Left lobe of liver (tissue), 2 donors: ENCODE measurements around the gene RGS7. TPM values are rescaled to one million over a fixed set of nuclear protein-coding genes. Genes with fewer than 3 reads are reported as not detected.
"Not testable (repeated sequence)": the region's sequence is repeated elsewhere in the genome, so short reads cannot be mapped to it uniquely, and the experiment has no call there.

Source experiments
- ATAC-seq: fragments of 200-7000 bp; cut with Tn5 transposase; one replicate; pipeline ENCODE4 v1.9.1; 2020; ENCODE audit warnings: mild to moderate bottlenecking, moderate library complexity
- DNase-seq: peaks from one replicate; pipeline ENCODE4 v3.0.0-alpha.2; 2020; ENCODE audit warnings: low spot score
- total RNA-seq: library from RNA; stranded (reverse); gene quantifications from one replicate; pipeline ENCODE4 v1.2.1, GENCODE V29; 2021
- donor health status: DM: no; HTN: no; CAD: no; lungs with moderate emphysema.
- donor health status: DM: no; HTN: yes; CAD: no.

The RGS7 gene
- total RNA-seq, 1 donor from 2014 or later, result 0.18 TPM

DNA sequence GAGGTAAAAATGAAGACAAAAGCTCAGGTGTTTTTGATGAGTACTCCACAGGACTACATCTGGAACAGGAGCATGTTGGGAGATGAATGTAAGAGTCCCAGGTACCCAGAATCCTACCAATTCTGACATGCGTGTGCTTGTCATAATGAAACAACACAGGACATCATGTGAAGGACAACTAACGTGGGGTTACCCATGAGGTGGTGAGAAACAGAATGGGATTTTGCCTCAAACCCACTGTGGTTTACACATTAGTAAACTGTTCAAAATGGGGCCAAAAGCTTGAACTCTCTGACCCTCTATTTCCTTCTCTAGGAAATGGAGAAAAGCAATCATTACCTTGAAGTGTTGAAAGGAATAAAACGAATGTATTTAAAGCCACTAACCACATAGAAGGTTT, 266.2 kb downstream of the RGS7 start:
- DNase-seq (no peak), ATAC-seq (no peak)

DNA sequence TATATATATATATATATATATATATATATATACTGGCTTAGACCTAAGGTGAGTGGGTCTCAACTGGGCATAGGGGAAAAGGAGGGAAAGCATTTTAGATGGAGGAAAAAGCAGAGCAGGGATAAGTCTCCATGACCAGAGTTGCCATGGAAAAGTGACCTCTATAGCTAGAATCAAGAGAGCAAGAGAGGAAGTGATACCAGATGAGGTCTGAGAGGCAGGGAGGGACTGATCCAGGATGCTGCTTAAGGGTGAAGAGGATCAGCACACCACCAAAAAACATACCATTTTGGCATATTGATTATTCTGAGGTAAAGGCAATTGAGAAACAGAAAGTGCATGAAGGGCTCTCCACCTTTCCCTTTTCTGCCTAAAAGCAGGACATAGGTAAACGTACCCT, 267.9 kb downstream of the RGS7 start:
- ATAC-seq, result not testable (repeated sequence)

DNA sequence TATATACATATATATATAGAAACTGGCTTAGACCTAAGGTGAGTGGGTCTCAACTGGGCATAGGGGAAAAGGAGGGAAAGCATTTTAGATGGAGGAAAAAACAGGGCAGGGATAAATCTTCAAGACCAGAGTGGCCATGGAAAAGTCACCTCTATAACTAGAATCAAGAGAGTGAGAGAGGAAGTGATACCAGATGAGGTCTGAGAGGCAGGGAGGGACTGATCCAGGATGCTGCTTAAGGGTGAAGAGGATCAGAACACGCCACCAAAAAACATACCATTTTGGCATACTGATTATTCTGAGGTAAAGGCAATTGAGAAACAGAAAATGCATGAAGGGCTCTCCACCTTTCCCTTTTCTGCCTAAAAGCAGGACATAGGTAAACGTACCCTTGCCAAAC, 268.9 kb downstream of the RGS7 start:
- ATAC-seq, DNase-seq: not testable (repeated sequence)

More for the DNA sequence above, 267.9 kb downstream of the RGS7 start:
- DNase-seq, result not testable (repeated sequence)

DNA sequence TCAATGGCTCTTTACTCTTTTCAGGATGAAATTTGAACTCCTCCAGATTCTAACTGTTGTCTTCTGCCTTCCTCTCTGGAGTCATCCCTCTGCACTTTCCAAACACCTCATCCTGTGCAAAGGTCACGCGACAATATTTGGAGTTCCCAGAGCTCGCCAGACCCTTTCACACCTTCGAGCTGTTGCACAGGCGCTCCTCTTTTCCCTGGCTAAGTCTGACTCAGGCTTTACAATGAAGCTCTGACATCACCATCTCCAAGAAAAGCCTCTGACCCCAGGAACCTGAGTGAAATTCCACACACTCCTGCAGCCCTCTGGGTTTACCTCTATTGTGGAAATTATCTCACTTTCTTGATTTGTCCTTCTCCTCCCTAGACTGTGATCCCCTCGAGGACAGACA, 270.3 kb downstream of the RGS7 start:
- no peak for ATAC-seq
- no peak for DNase-seq

DNA sequence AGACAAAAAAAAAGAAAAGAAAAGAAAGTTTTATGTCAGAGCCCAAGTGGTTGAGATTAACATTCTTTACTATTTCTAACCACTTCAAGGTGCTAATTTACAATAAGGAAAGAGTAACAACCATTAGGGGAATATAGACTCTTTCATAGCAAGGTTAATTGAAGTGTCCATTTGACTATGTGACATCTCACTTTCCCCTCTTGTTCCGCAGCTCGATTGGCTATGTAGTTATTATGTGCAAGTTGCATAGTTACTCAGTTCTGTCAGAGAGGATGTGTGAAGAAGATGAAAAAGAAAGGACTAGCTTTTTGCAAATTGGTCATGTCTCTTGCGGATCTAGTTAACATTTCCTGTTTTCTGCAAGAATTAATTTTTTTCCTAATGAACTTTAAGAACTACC, 273.7 kb downstream of the RGS7 start:
- ATAC-seq, result no peak
- no peak for DNase-seq

DNA sequence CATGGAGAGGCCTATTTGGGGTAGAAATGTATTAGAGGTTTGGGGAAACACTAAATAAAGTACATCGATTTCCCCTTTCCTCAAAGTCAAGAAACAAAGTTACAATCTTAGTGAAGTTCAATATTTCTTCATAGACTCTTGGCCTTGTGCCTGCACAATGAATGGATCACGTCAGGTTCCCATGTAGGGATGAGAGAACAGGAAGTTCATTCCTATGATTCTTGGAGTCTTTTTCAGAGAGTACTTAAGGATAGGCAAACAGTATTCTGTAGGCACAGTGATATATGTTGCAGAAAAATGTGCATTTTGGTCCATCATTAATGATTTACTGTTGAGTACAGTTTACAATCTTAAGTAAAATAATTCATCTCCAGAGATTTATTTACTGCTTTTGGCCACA, 275.5 kb downstream of the RGS7 start:
- ATAC-seq (no peak), DNase-seq (no peak)

DNA sequence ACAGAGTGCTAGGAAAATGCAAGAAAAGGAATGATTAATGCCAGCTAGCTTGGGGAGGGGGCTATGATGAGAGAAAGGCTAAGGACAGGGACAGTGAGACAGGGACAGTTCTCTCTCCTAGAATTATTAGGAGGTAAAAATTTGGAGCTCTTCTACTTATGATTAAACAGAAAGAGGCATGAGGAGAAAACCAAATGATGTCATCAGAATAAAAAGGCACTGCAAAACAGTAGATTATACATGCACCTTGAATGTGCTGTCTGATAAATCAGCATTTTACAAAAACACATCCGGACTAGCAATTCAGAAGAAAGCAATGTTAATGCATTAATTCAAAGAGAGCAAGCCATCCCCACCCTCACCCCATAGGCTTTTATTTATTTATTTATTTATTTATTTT, 277.5 kb downstream of the RGS7 start:
- ATAC-seq, result no peak

DNA sequence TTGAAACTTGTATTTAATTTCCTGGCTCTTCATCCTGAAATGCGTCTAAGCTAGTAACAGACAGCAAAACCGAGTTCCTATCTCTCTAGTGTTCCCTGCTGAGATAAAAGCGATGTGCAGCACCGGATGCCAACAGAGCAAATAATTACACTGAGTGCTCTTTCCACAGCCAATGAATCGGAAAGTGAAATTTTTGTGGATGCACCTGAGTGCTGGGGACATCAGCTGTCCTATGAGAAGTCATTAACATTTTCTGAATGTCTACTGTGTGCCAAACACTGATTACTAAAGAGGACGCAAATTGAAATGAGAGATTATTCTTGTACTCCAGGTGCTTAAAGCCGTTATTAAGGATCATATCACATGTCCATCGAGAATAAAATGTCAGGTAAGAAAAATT, 278.0 kb downstream of the RGS7 start:
- DNase-seq, result no peak
- ATAC-seq, result no peak

More for the DNA sequence above, 277.5 kb downstream of the RGS7 start:
- no peak for DNase-seq

DNA sequence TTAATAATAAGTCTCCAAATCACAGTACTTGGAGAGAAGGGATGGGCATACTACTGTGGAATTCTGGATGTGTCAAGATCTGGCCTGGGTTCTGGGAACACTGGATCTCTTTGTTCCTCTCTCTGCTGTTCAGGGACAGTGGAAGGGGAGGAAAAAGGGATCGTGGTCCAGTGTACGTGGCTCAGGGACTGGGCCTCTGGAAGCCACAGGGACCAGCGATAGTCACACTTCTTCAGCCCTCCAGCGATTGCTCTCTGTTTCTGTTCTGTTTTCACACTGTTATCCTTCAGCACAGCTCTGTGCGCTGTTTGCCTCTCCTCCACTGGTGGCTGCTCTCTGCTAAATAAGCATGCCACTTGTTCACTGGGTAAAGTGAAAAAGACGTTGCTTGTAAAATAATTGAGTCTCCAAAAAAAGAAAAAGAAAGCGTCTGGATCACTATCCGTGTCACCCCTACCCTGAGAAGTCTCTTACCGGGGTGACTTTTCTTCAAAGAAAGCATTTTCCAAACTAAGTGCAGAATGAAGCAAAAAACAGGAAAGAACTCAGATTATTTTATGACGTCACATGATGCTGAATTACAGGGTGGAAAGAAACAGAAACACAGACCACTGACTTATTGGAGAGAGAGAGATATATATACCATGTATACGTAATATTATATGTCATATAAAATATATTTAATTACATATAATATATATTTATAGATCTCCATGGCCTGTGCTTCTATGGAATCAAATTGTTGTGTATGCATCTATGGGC, 279.4 kb downstream of the RGS7 start:
- ATAC-seq (no peak), DNase-seq (no peak)

DNA sequence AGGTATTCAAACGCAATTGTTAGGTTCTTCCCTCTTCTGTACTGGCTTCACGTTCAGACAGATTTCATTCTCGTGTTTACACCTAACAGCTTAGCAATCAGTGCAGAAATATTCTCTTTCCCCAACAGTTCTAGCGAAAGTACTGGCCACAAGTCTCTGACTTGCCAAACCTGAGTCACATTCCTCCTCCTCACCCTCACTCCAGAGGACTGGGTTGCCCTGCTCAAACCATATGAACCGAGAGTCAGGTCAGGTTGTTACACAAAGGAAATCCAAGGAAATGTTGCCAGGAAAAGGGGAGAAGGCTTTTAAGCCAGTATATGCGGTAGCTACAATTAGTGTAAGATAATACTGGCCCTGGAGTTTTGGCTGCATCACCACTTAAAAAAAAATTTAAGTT, 282.5 kb downstream of the RGS7 start:
- no peak for ATAC-seq
- no peak for DNase-seq

DNA sequence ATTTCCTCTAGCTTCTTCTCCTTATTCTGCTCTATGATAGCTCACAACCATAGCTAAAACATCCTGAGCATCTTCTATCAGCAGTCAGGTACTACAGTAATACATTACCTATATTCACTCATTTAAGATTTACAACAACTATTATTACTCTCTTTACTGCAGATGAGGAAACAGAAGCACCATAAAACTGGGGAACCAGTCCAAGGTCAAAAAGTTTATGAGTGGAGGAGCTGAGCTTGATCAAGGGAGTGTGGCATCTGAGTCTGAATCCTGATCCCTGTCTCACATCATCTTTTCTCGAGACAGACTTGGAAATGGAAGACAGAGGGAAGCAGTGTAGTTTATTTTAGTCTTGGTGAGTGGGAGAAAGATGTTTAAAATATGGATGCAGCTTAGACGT, 288.6 kb downstream of the RGS7 start:
- DNase-seq (no peak), ATAC-seq (no peak)

DNA sequence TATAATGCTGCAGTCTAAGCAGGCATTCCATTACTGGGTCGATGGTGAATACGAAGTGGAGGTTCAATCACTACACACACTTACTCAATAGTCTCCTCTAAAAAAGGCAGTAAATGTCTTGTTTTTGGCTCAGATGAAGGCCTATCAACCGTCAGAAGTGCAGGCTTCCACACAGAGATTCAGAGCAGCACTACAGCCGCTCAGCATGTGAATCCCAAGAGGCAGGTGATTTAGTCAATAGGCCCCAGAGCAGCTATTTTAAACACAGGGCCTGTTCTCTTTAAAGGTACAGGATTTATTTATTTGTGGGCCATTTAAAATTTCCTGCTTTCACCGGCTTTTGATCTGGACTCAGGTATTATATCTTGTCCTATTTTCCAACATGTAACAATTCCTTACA, 293.7 kb downstream of the RGS7 start:
- ATAC-seq (no peak), DNase-seq (no peak)

DNA sequence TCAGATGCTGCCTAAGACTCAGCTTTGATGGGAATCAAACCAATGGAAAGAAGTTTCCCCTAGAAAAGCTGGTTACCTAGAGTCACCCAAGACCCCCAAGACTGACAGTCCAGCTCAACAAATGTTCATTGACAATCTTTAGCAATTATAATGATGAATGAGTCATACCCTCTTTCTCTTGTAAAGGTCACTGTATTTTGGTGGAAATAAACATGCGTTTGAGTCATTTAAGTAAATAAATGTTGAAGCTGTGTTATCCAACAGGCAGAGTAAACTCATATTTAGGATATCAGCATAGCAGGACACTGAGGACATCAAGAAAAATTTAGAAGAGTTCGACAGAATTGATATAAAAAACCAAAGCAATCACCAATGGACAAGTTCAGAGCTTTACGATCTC, 295.9 kb downstream of the RGS7 start:
- ATAC-seq (no peak), DNase-seq (no peak)

DNA sequence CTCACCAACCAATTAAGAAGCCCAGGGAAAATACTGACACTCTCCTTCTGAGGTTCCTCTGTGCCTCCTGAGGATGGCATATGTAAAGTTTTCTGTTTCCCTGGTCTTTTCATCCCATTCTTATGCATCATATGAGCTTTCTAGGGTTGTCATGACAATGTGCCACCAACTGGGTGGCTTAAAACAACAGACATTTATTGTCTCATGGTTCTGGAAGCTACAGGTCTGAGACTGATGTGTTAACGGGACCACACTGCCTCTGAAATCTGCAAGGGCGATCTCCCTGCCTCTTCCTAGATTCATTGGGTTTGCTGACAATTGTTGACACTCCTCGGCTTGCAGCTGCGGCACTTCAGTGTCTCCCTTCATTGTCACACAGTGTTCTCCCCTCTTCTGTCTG, 308.4 kb downstream of the RGS7 start:
- DNase-seq (no peak), ATAC-seq (no peak)

DNA sequence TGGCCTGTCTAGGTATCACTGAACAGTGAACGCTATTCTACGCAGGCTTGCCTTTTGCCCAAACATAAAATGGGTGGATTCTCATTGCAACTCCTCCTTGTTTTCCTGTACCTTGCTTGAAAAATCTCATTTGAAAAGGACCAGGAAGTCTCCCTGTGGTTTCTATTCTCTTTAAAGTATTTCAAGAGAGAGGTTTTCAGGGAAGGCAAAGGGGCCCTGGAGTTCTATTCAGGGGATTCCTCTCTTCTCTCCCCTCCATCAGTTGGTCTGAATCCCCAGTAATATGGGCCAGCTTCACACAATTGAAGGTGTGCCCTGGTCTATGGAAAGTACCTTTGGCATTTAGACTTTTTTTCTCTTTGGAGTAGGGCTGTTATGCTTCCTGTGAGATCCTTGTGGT, 311.3 kb downstream of the RGS7 start:
- no peak for DNase-seq
- ATAC-seq, result no peak

DNA sequence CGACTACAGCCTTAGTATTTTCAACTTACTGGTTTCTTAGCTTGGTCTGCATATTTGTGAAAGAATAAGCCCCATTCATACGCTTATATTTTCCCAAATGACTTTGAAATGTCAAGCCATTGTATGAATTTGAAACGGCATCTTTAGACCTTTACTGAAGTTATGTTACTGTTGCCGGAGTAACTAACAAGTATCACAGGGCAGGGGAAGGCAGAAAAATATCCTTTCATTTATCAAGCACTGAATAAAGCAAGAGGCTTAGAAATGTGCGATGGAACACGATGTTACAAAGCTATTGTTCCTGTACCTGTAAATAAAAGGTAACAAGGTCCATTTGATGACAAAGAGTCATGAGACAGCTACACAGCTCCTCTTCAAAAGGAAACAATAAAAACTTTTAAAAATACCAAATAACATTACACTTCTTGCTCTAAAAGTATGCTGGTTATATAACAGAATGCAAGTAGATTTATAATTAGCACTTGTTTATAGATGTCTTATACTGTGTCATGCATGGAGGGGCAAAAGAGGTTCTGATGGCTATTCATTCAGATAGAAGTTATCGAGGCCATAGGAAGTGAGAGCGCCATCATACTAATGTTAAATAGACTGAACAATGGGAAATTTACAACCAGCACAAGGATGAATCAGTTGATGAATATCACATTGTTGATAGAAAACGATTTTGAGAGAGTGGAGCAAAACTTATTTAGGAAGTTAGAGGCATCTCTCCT, 322.6 kb downstream of the RGS7 start:
- DNase-seq (no peak), ATAC-seq (no peak)

DNA sequence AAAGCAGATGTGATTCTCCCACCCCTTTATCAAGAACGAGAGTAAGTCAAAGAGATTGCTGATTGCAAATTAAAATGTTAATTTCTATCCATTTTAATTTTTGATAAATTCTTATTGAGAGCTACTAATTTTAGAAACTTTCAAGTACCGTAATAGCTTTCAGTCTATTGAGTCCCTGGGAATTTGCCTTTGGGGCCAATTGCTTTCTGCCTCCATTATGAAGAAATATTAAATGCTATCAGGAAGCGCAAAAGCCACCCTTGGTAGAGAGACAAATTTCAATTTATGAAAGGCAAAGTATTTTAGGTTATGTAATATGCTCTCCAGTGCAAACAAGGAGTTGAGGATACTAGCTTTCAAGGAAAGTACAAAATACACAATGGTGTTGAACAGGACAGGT, 332.2 kb downstream of the RGS7 start:
- no peak for ATAC-seq
- DNase-seq, result no peak

DNA sequence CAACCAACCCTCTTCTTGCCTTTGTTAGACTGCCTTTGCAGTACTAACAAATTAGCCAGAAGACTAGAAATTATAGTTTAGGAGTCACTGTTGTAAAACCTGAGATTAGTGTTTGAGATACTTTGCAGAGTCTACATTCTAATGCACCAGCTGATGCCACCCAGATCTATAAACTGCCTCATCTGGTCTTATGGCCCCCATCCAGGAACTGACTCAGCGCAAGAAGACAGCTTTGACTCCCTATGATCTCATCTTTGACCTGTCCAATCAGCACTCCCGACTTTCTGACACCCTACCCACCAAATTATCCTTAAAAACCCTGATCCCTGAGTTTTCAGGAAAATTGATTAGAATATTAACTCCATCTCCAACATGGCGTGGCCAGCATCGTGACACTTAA, 334.6 kb downstream of the RGS7 start:
- ATAC-seq, result no peak
- DNase-seq, result no peak

DNA sequence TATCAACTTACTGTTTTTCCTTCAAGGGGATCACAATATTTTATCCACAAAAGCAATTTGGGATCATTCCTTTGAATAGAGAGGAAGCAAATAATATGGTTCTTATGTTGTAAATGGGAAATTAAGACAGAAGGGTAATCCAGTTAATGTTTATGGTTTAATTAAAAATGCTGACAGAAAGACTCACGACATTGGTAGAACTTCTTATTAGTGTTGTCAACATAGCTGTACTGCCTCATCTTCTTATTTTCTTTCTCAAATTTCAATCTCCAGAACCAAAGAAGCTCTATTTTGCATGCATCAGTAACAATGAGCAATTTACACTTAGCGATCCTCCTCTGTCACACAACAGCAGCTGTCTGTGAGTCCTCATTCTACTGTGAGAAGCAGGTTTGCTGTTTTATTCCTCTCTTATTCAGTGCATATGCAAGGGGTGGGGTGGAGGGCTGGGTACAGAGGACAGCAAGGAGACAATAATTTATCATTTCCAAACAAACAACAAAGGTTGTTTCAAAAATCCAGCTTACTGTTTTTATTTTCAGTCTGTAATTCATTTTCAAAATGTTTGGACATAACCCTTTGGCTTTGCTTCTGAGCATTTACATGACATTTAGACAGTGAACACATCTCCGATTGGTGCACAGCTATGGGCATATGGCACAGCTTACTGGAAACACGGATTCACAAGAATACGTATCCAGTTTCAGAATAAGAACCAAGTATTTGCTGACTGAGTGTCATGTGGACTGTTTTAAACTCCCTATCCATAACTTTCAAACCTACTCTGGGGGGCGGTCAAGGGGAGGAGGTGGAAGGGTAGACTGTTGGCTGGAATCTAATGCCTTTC, 335.9 kb downstream of the RGS7 start:
- DNase-seq, result no peak

DNA sequence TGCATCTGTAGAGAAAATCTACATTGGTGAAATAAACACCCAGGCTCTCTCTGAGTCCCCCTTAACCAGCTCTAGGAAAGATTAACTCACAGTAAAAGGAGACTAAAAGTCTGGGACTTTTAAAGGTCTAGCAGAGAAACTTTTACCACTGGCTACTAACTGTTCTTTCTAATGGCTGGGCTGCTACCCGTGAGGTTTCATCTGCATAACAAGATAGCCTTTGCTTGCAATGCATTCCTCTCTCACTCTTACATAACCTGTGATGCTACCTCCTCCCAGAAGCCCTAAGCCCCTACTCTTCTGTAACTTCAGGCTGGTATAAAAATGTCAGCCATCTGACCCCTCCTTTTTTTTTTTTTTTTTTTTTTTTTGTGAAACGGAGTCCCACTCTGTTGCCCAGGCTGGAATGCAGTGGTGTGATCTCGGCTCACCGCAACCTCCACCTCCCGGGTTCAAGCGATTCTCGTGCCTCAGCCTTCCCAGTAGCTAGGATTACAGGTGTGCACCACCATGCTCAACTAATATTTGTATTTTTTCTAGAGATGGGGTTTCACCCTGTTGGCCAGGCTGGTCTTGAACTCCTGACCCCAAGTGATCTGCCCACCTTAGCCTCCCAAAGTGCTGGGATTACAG, 344.2 kb downstream of the RGS7 start:
- no peak for ATAC-seq
- no peak for DNase-seq

More for the DNA sequence above, 335.9 kb downstream of the RGS7 start:
- ATAC-seq, result no peak

DNA sequence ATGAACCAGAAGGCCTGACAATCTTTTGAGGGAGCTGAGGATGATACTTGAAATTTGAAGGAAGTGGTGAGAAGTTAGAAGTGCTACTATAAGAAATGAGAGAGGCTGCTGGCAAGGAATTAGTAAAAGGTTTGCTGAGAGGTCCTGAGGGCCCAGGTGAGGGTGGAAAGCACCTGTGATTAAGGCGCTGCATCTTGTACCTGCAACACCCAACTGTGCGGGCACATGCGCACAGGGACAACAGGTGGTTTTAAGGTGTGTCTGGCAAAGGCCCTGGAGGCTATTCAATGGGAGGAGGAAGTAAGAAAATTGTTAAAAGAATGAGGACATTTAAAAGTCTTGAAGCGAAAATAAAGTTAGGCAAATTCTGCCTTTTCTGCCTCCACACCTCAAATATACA, 349.3 kb downstream of the RGS7 start:
- no peak for DNase-seq
- no peak for ATAC-seq
